ENCODE results near the gene ZSCAN31. TPM values are rescaled to one million over a fixed set of nuclear protein-coding genes. Genes with fewer than 3 reads are reported as not detected.

ZSCAN31 gene
- total and polyA plus RNA-seq, 9 of the 15 experiments (the other 6 are each of a cell fraction or from before 2014, with no cell fraction given) = 3.9 to 12.1 (median 7.0) TPM

GRCh38 chr6:28340310-28341095 is 4.6 kb upstream of the ZSCAN31 start:
- ChIA-PET POLR2A (interaction anchor here (0.7 to 1.6 kb wide), 5 partner anchors 12 to 824 kb away, joined by 3 to 4 read pairs (median 3); no protein-coding TSS in a partner anchor), CTCF (ENCODE audit: low intra/inter-chr PET ratio) (no interaction called here)
- DNase-seq (ENCODE audit: extremely low read depth in 1 of 4, low spot score in 3 of 4) (no peak), FAIRE-seq (no peak), ATAC-seq (no peak)
- no peak overlapping the region for H3K9ac ChIP-seq (ENCODE audit: insufficient read depth in 1 of 2, low read depth in 2 of 2, low read length in 2 of 2)
- H3K4me3 ChIP-seq = no peak overlapping the region
- no peaks in the 10 kb centered on the region for H4K20me1 ChIP-seq (replicated peaks; ENCODE audit: control insufficient read depth, insufficient read depth, low read length)
- H3K4me1 ChIP-seq (replicated peaks in 1 of 2; ENCODE audit: control insufficient read depth in 2 of 2, insufficient read depth in 2 of 2, low read length in 2 of 2) = peaks cover 21 to 43% of the 10 kb centered on the region in 2 experiments
- in situ Hi-C loops (cut with MboI) (no loop called here), intact Hi-C loops (cut with micrococcal nuclease) (no loop called here)
- peaks cover 6% of the 10 kb centered on the region; the same call in 1 of the 2 replicates for H3K9me3 ChIP-seq (replicated peaks; ENCODE audit: control insufficient read depth, insufficient read depth, low read depth, low read length)
- no peaks in the 10 kb centered on the region for H3K36me3 ChIP-seq (ENCODE audit: control insufficient read depth, insufficient read depth, low read length)
- no peaks in the 10 kb centered on the region for H3K9me1 ChIP-seq (ENCODE audit: control insufficient read depth, insufficient read depth, low read length)
- no peak overlapping the region for H3K27ac ChIP-seq (ENCODE audit: extremely low read depth, low read depth, low read length)
- 31% methylated on average over 1 of the region's 1 CpG for WGBS (ENCODE audit: insufficient coverage, low coverage, missing lambda C conversion rate)
- H3K4me2 ChIP-seq (ENCODE audit: insufficient read depth, low read length) = no peak overlapping the region
- BruUV-seq (replicated peaks) = no TSS peak
- no peak overlapping the region for H2AFZ ChIP-seq (ENCODE audit: low read depth, low read length)
- peaks cover 31% of the 10 kb centered on the region for H3K79me2 ChIP-seq (ENCODE audit: control insufficient read depth, insufficient read depth, low read length)
- no peaks in the 10 kb centered on the region for H3K27me3 ChIP-seq (ENCODE audit: control insufficient read depth in 2 of 2, insufficient read depth in 2 of 2, low read length in 2 of 2)
- TF ChIP-seq CBX3 (IDR thresholded peaks at IDR 0.05; ENCODE audit: borderline replicate concordance in 1 of 2, low read length in 2 of 2) (peak in 1 of 2 experiments; percentile 66; a peak in 1 of 3 replicates), TRIM24 (IDR thresholded peaks at IDR 0.05) (peak; percentile 26 to 27; a peak in 1 of 4 replicates), BCL6 (CRISPR knock-in tag; IDR thresholded peaks at IDR 0.05) (no peak), GTF2F1 (IDR thresholded peaks at IDR 0.05; ENCODE audit: low read depth, low read length) (0 out of 2 replicates have a peak, but pooled peaks have one; percentile 19), TRIM28 (IDR thresholded peaks at IDR 0.05) (0 out of 2 replicates have a peak, but pooled peaks have one; percentile 50), ZNF639 (CRISPR knock-in tag; conservative IDR thresholded peaks at IDR 0.05 in 1 of 2, IDR thresholded peaks at IDR 0.05 in 1 of 2) (no peak)

All from K562 (cell line).